HL-60 (cell line): Measurements from ENCODE around the gene YPEL1.

ENCODE experiments used
- TF ChIP-seq, protein P1 (sequence below): IDR thresholded peaks from one replicate; pipeline ENCODE4 v1.5.1; 2011; ENCODE audit warnings: low read length, control low read depth, inconsistent platforms; ENCODE audit not compliant: insufficient read depth
- TF ChIP-seq, protein P2 (sequence below): IDR thresholded peaks from 2 replicates; pipeline ENCODE4 v1.6.1; 2012; ENCODE audit warnings: low read depth; ENCODE audit not compliant: insufficient replicate concordance

- TF ChIP-seq, protein P1, sequence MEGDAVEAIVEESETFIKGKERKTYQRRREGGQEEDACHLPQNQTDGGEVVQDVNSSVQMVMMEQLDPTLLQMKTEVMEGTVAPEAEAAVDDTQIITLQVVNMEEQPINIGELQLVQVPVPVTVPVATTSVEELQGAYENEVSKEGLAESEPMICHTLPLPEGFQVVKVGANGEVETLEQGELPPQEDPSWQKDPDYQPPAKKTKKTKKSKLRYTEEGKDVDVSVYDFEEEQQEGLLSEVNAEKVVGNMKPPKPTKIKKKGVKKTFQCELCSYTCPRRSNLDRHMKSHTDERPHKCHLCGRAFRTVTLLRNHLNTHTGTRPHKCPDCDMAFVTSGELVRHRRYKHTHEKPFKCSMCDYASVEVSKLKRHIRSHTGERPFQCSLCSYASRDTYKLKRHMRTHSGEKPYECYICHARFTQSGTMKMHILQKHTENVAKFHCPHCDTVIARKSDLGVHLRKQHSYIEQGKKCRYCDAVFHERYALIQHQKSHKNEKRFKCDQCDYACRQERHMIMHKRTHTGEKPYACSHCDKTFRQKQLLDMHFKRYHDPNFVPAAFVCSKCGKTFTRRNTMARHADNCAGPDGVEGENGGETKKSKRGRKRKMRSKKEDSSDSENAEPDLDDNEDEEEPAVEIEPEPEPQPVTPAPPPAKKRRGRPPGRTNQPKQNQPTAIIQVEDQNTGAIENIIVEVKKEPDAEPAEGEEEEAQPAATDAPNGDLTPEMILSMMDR = no peak
- TF ChIP-seq, protein P2, sequence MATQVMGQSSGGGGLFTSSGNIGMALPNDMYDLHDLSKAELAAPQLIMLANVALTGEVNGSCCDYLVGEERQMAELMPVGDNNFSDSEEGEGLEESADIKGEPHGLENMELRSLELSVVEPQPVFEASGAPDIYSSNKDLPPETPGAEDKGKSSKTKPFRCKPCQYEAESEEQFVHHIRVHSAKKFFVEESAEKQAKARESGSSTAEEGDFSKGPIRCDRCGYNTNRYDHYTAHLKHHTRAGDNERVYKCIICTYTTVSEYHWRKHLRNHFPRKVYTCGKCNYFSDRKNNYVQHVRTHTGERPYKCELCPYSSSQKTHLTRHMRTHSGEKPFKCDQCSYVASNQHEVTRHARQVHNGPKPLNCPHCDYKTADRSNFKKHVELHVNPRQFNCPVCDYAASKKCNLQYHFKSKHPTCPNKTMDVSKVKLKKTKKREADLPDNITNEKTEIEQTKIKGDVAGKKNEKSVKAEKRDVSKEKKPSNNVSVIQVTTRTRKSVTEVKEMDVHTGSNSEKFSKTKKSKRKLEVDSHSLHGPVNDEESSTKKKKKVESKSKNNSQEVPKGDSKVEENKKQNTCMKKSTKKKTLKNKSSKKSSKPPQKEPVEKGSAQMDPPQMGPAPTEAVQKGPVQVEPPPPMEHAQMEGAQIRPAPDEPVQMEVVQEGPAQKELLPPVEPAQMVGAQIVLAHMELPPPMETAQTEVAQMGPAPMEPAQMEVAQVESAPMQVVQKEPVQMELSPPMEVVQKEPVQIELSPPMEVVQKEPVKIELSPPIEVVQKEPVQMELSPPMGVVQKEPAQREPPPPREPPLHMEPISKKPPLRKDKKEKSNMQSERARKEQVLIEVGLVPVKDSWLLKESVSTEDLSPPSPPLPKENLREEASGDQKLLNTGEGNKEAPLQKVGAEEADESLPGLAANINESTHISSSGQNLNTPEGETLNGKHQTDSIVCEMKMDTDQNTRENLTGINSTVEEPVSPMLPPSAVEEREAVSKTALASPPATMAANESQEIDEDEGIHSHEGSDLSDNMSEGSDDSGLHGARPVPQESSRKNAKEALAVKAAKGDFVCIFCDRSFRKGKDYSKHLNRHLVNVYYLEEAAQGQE = no peak
Measured at GRCh38 chr22:21741790-21742189, 6.2 kb upstream of the YPEL1 start.
